HG03571 (cell line): ENCODE results near the gene MIF.
"Not testable (repeated sequence)": the region's sequence is repeated elsewhere in the genome, so short reads cannot be mapped to it uniquely, and the experiment has no call there.

Experiments
- ATAC-seq: cut with Tn5 transposase; IDR thresholded peaks from one replicate; pipeline ENCODE4 v1.9.1; 2021; ENCODE audit not compliant: unreplicated experiment

MIF gene

DNA sequence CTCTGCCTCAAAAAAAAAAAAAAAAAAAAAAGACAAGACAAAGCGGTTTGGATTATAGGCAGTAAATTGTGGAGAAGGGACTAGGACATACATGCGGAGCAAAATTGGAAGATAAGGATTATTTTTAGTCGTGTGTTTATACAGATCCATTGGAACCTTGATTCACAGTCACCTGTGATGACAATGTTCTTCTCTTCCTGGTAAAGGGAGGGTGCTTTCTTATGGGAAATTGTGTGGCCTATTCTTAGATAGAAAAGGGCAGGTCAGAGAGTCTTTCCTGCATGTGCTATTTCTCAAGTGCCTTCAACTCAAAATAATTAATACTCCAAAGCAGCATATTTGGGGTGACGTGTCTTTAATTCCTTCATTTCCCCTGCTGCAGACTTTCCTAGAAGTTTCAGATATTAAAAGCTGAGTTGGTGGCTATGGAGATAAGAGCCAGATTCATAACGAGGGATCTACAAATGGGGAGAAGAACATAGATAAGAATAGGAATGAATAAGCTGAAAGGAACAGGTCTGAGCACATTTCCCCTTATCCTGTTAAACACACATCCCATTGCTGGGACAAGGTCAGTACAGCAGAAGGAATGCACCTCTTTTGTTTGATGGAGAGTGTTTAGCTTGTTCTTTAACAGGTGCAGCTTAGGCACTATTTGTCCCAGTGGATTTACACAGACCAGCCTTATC is 44.3 kb downstream of the MIF start:
- ATAC-seq: no peak

DNA sequence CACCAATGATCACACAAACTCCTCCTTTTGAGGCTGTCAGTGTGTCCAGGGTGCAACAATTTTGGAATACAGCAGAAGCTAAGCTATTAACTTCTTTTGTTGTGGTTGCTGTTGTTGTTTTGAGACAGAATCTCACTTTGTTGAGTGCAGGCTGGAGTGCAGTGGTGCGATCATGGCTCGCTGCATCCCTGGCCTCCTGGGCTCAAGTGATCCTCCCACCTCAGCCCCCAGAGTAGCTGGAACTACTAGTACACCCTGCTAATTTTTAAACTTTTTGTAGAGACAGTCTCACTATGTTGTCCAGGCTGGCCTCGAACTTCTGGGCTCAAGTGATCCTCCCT is 44.8 kb downstream of the MIF start:
- no peak for ATAC-seq

DNA sequence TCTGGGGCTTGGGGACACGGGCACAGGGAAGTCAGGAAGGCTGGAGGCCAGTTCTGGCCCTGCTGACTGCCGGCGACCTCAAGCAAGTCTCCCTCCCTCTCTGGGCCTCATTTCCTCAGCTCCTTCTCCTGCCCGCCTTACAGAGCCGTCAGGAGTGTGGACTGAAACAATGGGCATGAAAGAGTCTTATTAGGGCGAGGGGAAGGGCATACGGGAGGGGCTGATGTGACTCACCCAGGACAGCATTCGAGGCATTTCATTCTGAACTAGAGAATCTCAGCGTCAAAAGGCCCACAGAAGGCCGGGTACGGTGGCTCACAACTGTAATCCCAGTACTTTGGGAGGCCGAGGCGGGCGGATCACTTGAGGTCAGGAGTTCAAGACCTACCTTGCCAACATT is 46.0 kb downstream of the MIF start:
- not testable (repeated sequence) for ATAC-seq
